ENCODE data around the gene FGF18.

FGF18 gene

GRCh38 chr5:171442287-171443042 lies 23.0 kb downstream of the FGF18 start:
- Histone ChIP-seq H3K36me3 (ENCODE audit: control insufficient read depth, insufficient read depth, low read length) (no peaks in the 10 kb centered on the region), H3K9me3 (ENCODE audit: control insufficient read depth, low read length) (no peaks in the 10 kb centered on the region), H3K27ac (ENCODE audit: insufficient read depth, low read depth, low read length, poor library complexity, severe bottlenecking) (no peak overlapping the region), H3K4me3 (ENCODE audit: insufficient read depth, low read depth, low read length) (no peak overlapping the region), H3K27me3 (ENCODE audit: control insufficient read depth, insufficient read depth, low read length, poor library complexity, severe bottlenecking) (no peaks in the 10 kb centered on the region), H3K4me1 (ENCODE audit: control insufficient read depth, insufficient read depth, low read length) (peaks cover 9% of the 10 kb centered on the region)
- 63 to 69% methylated on average over 12 of the region's 13 CpGs for WGBS, 2 experiments

- Histone ChIP-seq H3K27ac (ENCODE audit: insufficient read depth, low read depth, low read length, poor library complexity, severe bottlenecking) (no peak overlapping the region), H3K36me3 (ENCODE audit: control insufficient read depth, insufficient read depth, low read length) (no peaks in the 10 kb centered on the region), H3K27me3 (ENCODE audit: control insufficient read depth, insufficient read depth, low read length, poor library complexity, severe bottlenecking) (peaks cover 12% of the 10 kb centered on the region), H3K9me3 (ENCODE audit: control insufficient read depth, low read length) (no peaks in the 10 kb centered on the region), H3K4me1 (ENCODE audit: control insufficient read depth, insufficient read depth, low read length) (peaks cover 12% of the 10 kb centered on the region), H3K4me3 (ENCODE audit: insufficient read depth, low read depth, low read length) (no peak overlapping the region)
- WGBS, 2 experiments, result 95 to 96% methylated on average over 12 of the region's 12 CpGs
Observed at GRCh38 chr5:171444582-171444981, 25.1 kb downstream of the FGF18 start.

- Histone ChIP-seq H3K27ac (ENCODE audit: insufficient read depth, low read depth, low read length, poor library complexity, severe bottlenecking) (no peak overlapping the region), H3K36me3 (ENCODE audit: control insufficient read depth, insufficient read depth, low read length) (no peaks in the 10 kb centered on the region)
- 89 to 90% methylated on average over 14 of the region's 14 CpGs for WGBS, 2 experiments
Observed at GRCh38 chr5:171445644-171446516, 26.4 kb downstream of the FGF18 start.

GRCh38 chr5:171447226-171447625 lies 27.8 kb downstream of the FGF18 start:
- no peak overlapping the region for H3K4me3 ChIP-seq (ENCODE audit: insufficient read depth, low read depth, low read length)
- WGBS, 2 experiments, result 80 to 82% methylated on average over 4 to 5 of the region's 5 CpGs
- H3K27ac ChIP-seq (ENCODE audit: insufficient read depth, low read depth, low read length, poor library complexity, severe bottlenecking), result no peak overlapping the region
- H3K36me3 ChIP-seq (ENCODE audit: control insufficient read depth, insufficient read depth, low read length), result no peaks in the 10 kb centered on the region
- peaks cover 18% of the 10 kb centered on the region for H3K4me1 ChIP-seq (ENCODE audit: control insufficient read depth, insufficient read depth, low read length)
- peaks cover 21% of the 10 kb centered on the region for H3K27me3 ChIP-seq (ENCODE audit: control insufficient read depth, insufficient read depth, low read length, poor library complexity, severe bottlenecking)
- no peaks in the 10 kb centered on the region for H3K9me3 ChIP-seq (ENCODE audit: control insufficient read depth, low read length)

More at GRCh38 chr5:171445644-171446516, 26.4 kb downstream of the FGF18 start:
- no peak overlapping the region for H3K4me3 ChIP-seq (ENCODE audit: insufficient read depth, low read depth, low read length)
- peaks cover 18% of the 10 kb centered on the region for H3K4me1 ChIP-seq (ENCODE audit: control insufficient read depth, insufficient read depth, low read length)
- H3K9me3 ChIP-seq (ENCODE audit: control insufficient read depth, low read length), result no peaks in the 10 kb centered on the region
- H3K27me3 ChIP-seq (ENCODE audit: control insufficient read depth, insufficient read depth, low read length, poor library complexity, severe bottlenecking), result peaks cover 21% of the 10 kb centered on the region

GRCh38 chr5:171449426-171449825 lies 30.0 kb downstream of the FGF18 start:
- WGBS, 2 experiments, result 78 to 81% methylated on average over 10 of the region's 10 CpGs
- Histone ChIP-seq H3K27me3 (ENCODE audit: control insufficient read depth, insufficient read depth, low read length, poor library complexity, severe bottlenecking) (peaks cover 21% of the 10 kb centered on the region), H3K27ac (ENCODE audit: insufficient read depth, low read depth, low read length, poor library complexity, severe bottlenecking) (no peak overlapping the region), H3K9me3 (ENCODE audit: control insufficient read depth, low read length) (no peaks in the 10 kb centered on the region), H3K36me3 (ENCODE audit: control insufficient read depth, insufficient read depth, low read length) (no peaks in the 10 kb centered on the region), H3K4me3 (ENCODE audit: insufficient read depth, low read depth, low read length) (no peak overlapping the region), H3K4me1 (ENCODE audit: control insufficient read depth, insufficient read depth, low read length) (peaks cover 8% of the 10 kb centered on the region)

GRCh38 chr5:171450423-171451331 lies 31.2 kb downstream of the FGF18 start:
- 7 to 8% methylated on average over 88 of the region's 88 CpGs for WGBS, 2 experiments
- Histone ChIP-seq H3K27ac (ENCODE audit: insufficient read depth, low read depth, low read length, poor library complexity, severe bottlenecking) (no peak overlapping the region), H3K27me3 (ENCODE audit: control insufficient read depth, insufficient read depth, low read length, poor library complexity, severe bottlenecking) (peaks cover 21% of the 10 kb centered on the region), H3K4me1 (ENCODE audit: control insufficient read depth, insufficient read depth, low read length) (peaks cover 8% of the 10 kb centered on the region), H3K4me3 (ENCODE audit: insufficient read depth, low read depth, low read length) (peak overlapping the region; percentile 29), H3K36me3 (ENCODE audit: control insufficient read depth, insufficient read depth, low read length) (no peaks in the 10 kb centered on the region), H3K9me3 (ENCODE audit: control insufficient read depth, low read length) (no peaks in the 10 kb centered on the region)

GRCh38 chr5:171451421-171451820 lies 32.0 kb downstream of the FGF18 start:
- H3K4me1 ChIP-seq (ENCODE audit: control insufficient read depth, insufficient read depth, low read length), result peaks cover 8% of the 10 kb centered on the region
- H3K27ac ChIP-seq (ENCODE audit: insufficient read depth, low read depth, low read length, poor library complexity, severe bottlenecking), result no peak overlapping the region
- WGBS, 2 experiments, result 80 to 81% methylated on average over 17 of the region's 17 CpGs
- H3K9me3 ChIP-seq (ENCODE audit: control insufficient read depth, low read length), result no peaks in the 10 kb centered on the region
- H3K4me3 ChIP-seq (ENCODE audit: insufficient read depth, low read depth, low read length), result peak overlapping the region; percentile 29
- H3K27me3 ChIP-seq (ENCODE audit: control insufficient read depth, insufficient read depth, low read length, poor library complexity, severe bottlenecking), result peaks cover 21% of the 10 kb centered on the region
- H3K36me3 ChIP-seq (ENCODE audit: control insufficient read depth, insufficient read depth, low read length), result no peaks in the 10 kb centered on the region

- Histone ChIP-seq H3K27me3 (ENCODE audit: control insufficient read depth, insufficient read depth, low read length, poor library complexity, severe bottlenecking) (peaks cover 20% of the 10 kb centered on the region), H3K4me1 (ENCODE audit: control insufficient read depth, insufficient read depth, low read length) (peaks cover 8% of the 10 kb centered on the region), H3K36me3 (ENCODE audit: control insufficient read depth, insufficient read depth, low read length) (no peaks in the 10 kb centered on the region), H3K4me3 (ENCODE audit: insufficient read depth, low read depth, low read length) (no peak overlapping the region), H3K9me3 (ENCODE audit: control insufficient read depth, low read length) (no peaks in the 10 kb centered on the region), H3K27ac (ENCODE audit: insufficient read depth, low read depth, low read length, poor library complexity, severe bottlenecking) (no peak overlapping the region)
- WGBS, 2 experiments, result 90 to 92% methylated on average over 11 of the region's 11 CpGs
Observed at GRCh38 chr5:171453056-171453725, 33.7 kb downstream of the FGF18 start.

GRCh38 chr5:171453988-171454387 lies 34.5 kb downstream of the FGF18 start:
- Histone ChIP-seq H3K36me3 (ENCODE audit: control insufficient read depth, insufficient read depth, low read length) (no peaks in the 10 kb centered on the region), H3K27ac (ENCODE audit: insufficient read depth, low read depth, low read length, poor library complexity, severe bottlenecking) (no peak overlapping the region), H3K9me3 (ENCODE audit: control insufficient read depth, low read length) (no peaks in the 10 kb centered on the region), H3K4me3 (ENCODE audit: insufficient read depth, low read depth, low read length) (no peak overlapping the region), H3K27me3 (ENCODE audit: control insufficient read depth, insufficient read depth, low read length, poor library complexity, severe bottlenecking) (peaks cover 14% of the 10 kb centered on the region), H3K4me1 (ENCODE audit: control insufficient read depth, insufficient read depth, low read length) (peaks cover 8% of the 10 kb centered on the region)
- WGBS, 2 experiments, result 93 to 97% methylated on average over 2 of the region's 2 CpGs

Measured in ectodermal cell (in vitro differentiated cells).